Neural cell (in vitro differentiated cells): ENCODE measurements around the gene LGALS8. TPM values are rescaled to one million over a fixed set of nuclear protein-coding genes. Genes with fewer than 3 reads are reported as not detected.

Experiments used
- H2AFZ ChIP-seq: fragments of 200-600, 300-800 bp; sonication (generic), shearing (Covaris generic); 2 replicates; pipeline ENCODE4 v1.6.0; 2014; ENCODE audit warnings: low read depth, mild to moderate bottlenecking, antibody characterized with exemption, low read length, moderate library complexity
- H3F3A ChIP-seq: fragments of 200-600 bp; shearing (Covaris generic); 2 replicates; pipeline ENCODE4 v1.6.1; 2016; ENCODE audit warnings: mild to moderate bottlenecking, moderate library complexity, mixed read lengths, antibody characterized with exemption, low read length; ENCODE audit not compliant: insufficient read depth, poor library complexity, severe bottlenecking
- H3K27ac ChIP-seq: fragments of 200-600, 300-800 bp; sonication (generic), shearing (Covaris generic); 2 replicates; pipeline ENCODE4 v1.5.1; 2014; ENCODE audit warnings: mild to moderate bottlenecking, low read length, moderate library complexity
- H3K27me3 ChIP-seq: fragments of 300-800, 200-600 bp; sonication (generic), shearing (Covaris generic); 2 replicates; pipeline ENCODE4 v1.6.0; 2014; ENCODE audit warnings: mild to moderate bottlenecking, low read depth, low read length, moderate library complexity; ENCODE audit not compliant: insufficient read depth
- H3K36me3 ChIP-seq: fragments of 300-800, 200-600 bp; sonication (generic), shearing (Covaris generic); 2 replicates; pipeline ENCODE4 v1.5.1; 2014; ENCODE audit warnings: mild to moderate bottlenecking, antibody characterized with exemption, low read length, moderate library complexity; ENCODE audit not compliant: insufficient read depth
- H3K4me2 ChIP-seq: fragments of 300-800, 200-600 bp; sonication (generic), shearing (Covaris generic); 2 replicates; pipeline ENCODE4 v1.6.0; 2014; ENCODE audit warnings: mild to moderate bottlenecking, low read length
- H3K4me3 ChIP-seq: fragments of 300-800, 200-600 bp; sonication (generic), shearing (Covaris generic); 2 replicates; pipeline ENCODE4 v1.5.1; 2014; ENCODE audit warnings: mild to moderate bottlenecking, low read length, moderate library complexity
- H3K79me2 ChIP-seq: fragments of 200-600 bp; shearing (Covaris generic); replicated peaks from 2 replicates; pipeline ENCODE4 v1.6.0; 2014; ENCODE audit warnings: mild to moderate bottlenecking, low read length, moderate library complexity; ENCODE audit not compliant: insufficient read depth
- H3K9ac ChIP-seq: fragments of 300-800, 200-600 bp; sonication (generic), shearing (Covaris generic); 2 replicates; pipeline ENCODE4 v1.6.1; 2016; ENCODE audit warnings: mild to moderate bottlenecking, low read length, mixed read lengths
- H3K9me2 ChIP-seq: fragments of 200-600 bp; shearing (Covaris generic); 2 replicates; pipeline ENCODE4 v1.6.1; 2016; ENCODE audit warnings: mild to moderate bottlenecking, low read length, mixed read lengths; ENCODE audit not compliant: insufficient read depth
- H3K9me3 ChIP-seq: fragments of 200-600, 300-800 bp; sonication (generic), shearing (Covaris generic); 2 replicates; pipeline ENCODE4 v1.6.1; 2016; ENCODE audit warnings: mild to moderate bottlenecking, mixed run types, low read length, moderate library complexity, mixed read lengths
- H4K20me1 ChIP-seq: fragments of 200-600 bp; shearing (Covaris generic); 2 replicates; pipeline ENCODE4 v1.6.1; 2016; ENCODE audit warnings: mild to moderate bottlenecking, mixed run types; ENCODE audit not compliant: insufficient read depth
- CTCF ChIP-seq: fragments of 450-650 bp; IDR thresholded peaks from 2 replicates; pipeline ENCODE4 v1.5.1; 2014; ENCODE audit warnings: antibody characterized with exemption, mild to moderate bottlenecking, moderate library complexity; ENCODE audit not compliant: poor library complexity, severe bottlenecking
- EP300 ChIP-seq: fragments of 450-650 bp; conservative IDR thresholded peaks from 2 replicates; pipeline ENCODE4 v1.6.1; 2014; ENCODE audit warnings: antibody characterized with exemption, mild to moderate bottlenecking, moderate library complexity; ENCODE audit not compliant: poor library complexity, severe bottlenecking
- EZH2 ChIP-seq: fragments of 200-600, 300-800 bp; shearing (Covaris generic), sonication (generic); IDR thresholded peaks from 2 replicates; pipeline ENCODE4 v1.6.1; 2014; ENCODE audit warnings: antibody characterized with exemption, low read length, borderline replicate concordance, mild to moderate bottlenecking; ENCODE audit not compliant: insufficient read depth, poor library complexity, severe bottlenecking
- MXI1 ChIP-seq: fragments of 450-650 bp; conservative IDR thresholded peaks from 2 replicates; pipeline ENCODE4 v1.6.1; 2014; ENCODE audit warnings: antibody characterized with exemption, mild to moderate bottlenecking; ENCODE audit not compliant: poor library complexity, severe bottlenecking
- POLR2AphosphoS5 ChIP-seq: IDR thresholded peaks from 2 replicates; pipeline ENCODE4 v1.6.1; 2012
- RAD21 ChIP-seq: fragments of 450-650 bp; conservative IDR thresholded peaks from 2 replicates; pipeline ENCODE4 v1.6.1; 2014; ENCODE audit warnings: antibody characterized with exemption, mild to moderate bottlenecking, moderate library complexity
- REST ChIP-seq: IDR thresholded peaks from 2 replicates; pipeline ENCODE4 v1.6.1; 2012; ENCODE audit warnings: borderline replicate concordance
- SMC3 ChIP-seq: fragments of 450-650 bp; conservative IDR thresholded peaks from 2 replicates; pipeline ENCODE4 v1.6.1; 2014; ENCODE audit warnings: antibody characterized with exemption, mild to moderate bottlenecking, moderate library complexity; ENCODE audit not compliant: poor library complexity
- TAF1 ChIP-seq: IDR thresholded peaks from 2 replicates; pipeline ENCODE4 v1.6.1; 2012; ENCODE audit warnings: low read depth
- polyA plus RNA-seq: library from polyadenylated mRNA; depleted of rRNA; stranded (reverse); fragments of >200 nt; gene quantifications from 2 replicates; pipeline ENCODE4 v1.2.3, GENCODE V29; 2014

The LGALS8 gene
- polyA plus RNA-seq, 1 donor from 2014 or later: 1.0 TPM

GRCh38 chr1:236535190-236535589 lies 11.4 kb downstream of the LGALS8 start:
- H3K4me2 ChIP-seq: no peak overlapping the region
- H3K9me2 ChIP-seq: no peaks in the 10 kb centered on the region
- no peaks in the 10 kb centered on the region for H4K20me1 ChIP-seq
- TF ChIP-seq EP300 (no peak), MXI1 (no peak), RAD21 (no peak), REST (no peak), POLR2AphosphoS5 (no peak), SMC3 (no peak), CTCF (no peak), TAF1 (no peak)
- H3K4me3 ChIP-seq: no peak overlapping the region
- H3K36me3 ChIP-seq: no peaks in the 10 kb centered on the region
- H3K79me2 ChIP-seq: no peaks in the 10 kb centered on the region
- H3K9ac ChIP-seq: no peak overlapping the region
- H3K27ac ChIP-seq: no peak overlapping the region
- no peaks in the 10 kb centered on the region for H3K9me3 ChIP-seq
- H2AFZ ChIP-seq: no peak overlapping the region
- H3F3A ChIP-seq: no peaks in the 10 kb centered on the region
- no peaks in the 10 kb centered on the region for H3K27me3 ChIP-seq

GRCh38 chr1:236535662-236536161 lies 11.9 kb downstream of the LGALS8 start:
- Histone ChIP-seq H4K20me1 (no peaks in the 10 kb centered on the region), H3K27me3 (no peaks in the 10 kb centered on the region), H3K9me2 (no peaks in the 10 kb centered on the region), H3K4me3 (no peak overlapping the region), H3K4me2 (no peak overlapping the region), H3K27ac (no peak overlapping the region), H3K79me2 (no peaks in the 10 kb centered on the region), H3K9ac (no peak overlapping the region), H2AFZ (no peak overlapping the region), H3K36me3 (no peaks in the 10 kb centered on the region), H3K9me3 (no peaks in the 10 kb centered on the region), H3F3A (no peaks in the 10 kb centered on the region)
- TF ChIP-seq RAD21: no peak

GRCh38 chr1:236536540-236536939 lies 12.8 kb downstream of the LGALS8 start:
- Histone ChIP-seq H3K4me3 (no peak overlapping the region), H3K9me2 (no peaks in the 10 kb centered on the region), H2AFZ (no peak overlapping the region), H3F3A (no peaks in the 10 kb centered on the region), H3K79me2 (no peaks in the 10 kb centered on the region), H3K4me2 (no peak overlapping the region), H4K20me1 (no peaks in the 10 kb centered on the region), H3K27ac (no peak overlapping the region), H3K27me3 (no peaks in the 10 kb centered on the region), H3K36me3 (no peaks in the 10 kb centered on the region), H3K9me3 (no peaks in the 10 kb centered on the region), H3K9ac (no peak overlapping the region)
- TF ChIP-seq POLR2AphosphoS5 (no peak), EP300 (no peak), REST (no peak), RAD21 (no peak), TAF1 (no peak), CTCF (no peak), EZH2 (no peak), SMC3 (no peak), MXI1 (no peak)
